Mesenchymal stem cell (in vitro differentiated cells and primary cell): ENCODE results near the gene LTBP2.
A peak's percentile ranks its signal among the peaks of the same experiment; 100 is the strongest.

Experiments used
- DNase-seq: peaks from one replicate; pipeline ENCODE4 v3.0.0-alpha.2; 2013
- H2AFZ ChIP-seq: one replicate; pipeline ENCODE4 v1.6.1; 2013; ENCODE audit warnings: low read depth, mild to moderate bottlenecking, control low read depth, inconsistent platforms, low read length, moderate library complexity
- H2AK5ac ChIP-seq: 2 replicates; pipeline ENCODE4 v1.6.1; 2013; ENCODE audit warnings: low read length, moderate library complexity, mild to moderate bottlenecking, inconsistent platforms; ENCODE audit not compliant: severe bottlenecking
- H2BK120ac ChIP-seq: one replicate; pipeline ENCODE4 v1.6.1; 2013; ENCODE audit warnings: low read depth, mild to moderate bottlenecking, inconsistent platforms, low read length, moderate library complexity
- H2BK12ac ChIP-seq, 2 experiments: one replicate each; pipeline ENCODE4 v1.6.1; 2013; ENCODE audit warnings: inconsistent platforms in 2 of 2, low read length in 2 of 2, mild to moderate bottlenecking in 2 of 2, moderate library complexity in 2 of 2, control low read depth in 1 of 2
- H2BK15ac ChIP-seq: one replicate; pipeline ENCODE4 v1.6.1; 2013; ENCODE audit warnings: mild to moderate bottlenecking, low read depth, inconsistent platforms; ENCODE audit not compliant: poor library complexity, severe bottlenecking
- H2BK5ac ChIP-seq: 2 replicates; pipeline ENCODE4 v1.6.1; 2013; ENCODE audit warnings: low read depth, mild to moderate bottlenecking, low read length, control low read depth, inconsistent platforms; ENCODE audit not compliant: poor library complexity, severe bottlenecking
- H3K14ac ChIP-seq, 2 experiments: one replicate each; pipeline ENCODE4 v1.6.1; 2013; ENCODE audit warnings: inconsistent platforms in 2 of 2, low read length in 2 of 2, control low read depth in 1 of 2, mild to moderate bottlenecking in 1 of 2, moderate library complexity in 1 of 2
- H3K18ac ChIP-seq, 2 experiments: one replicate each; pipeline ENCODE4 v1.6.1; 2013; ENCODE audit warnings: inconsistent platforms in 2 of 2, low read length in 2 of 2, control low read depth in 1 of 2, low read depth in 1 of 2, mild to moderate bottlenecking in 1 of 2
- H3K23ac ChIP-seq, 2 experiments: one replicate each; pipeline ENCODE4 v1.6.1; 2013; ENCODE audit warnings: inconsistent platforms in 2 of 2, low read length in 2 of 2, mild to moderate bottlenecking in 2 of 2, moderate library complexity in 2 of 2, control low read depth in 1 of 2
- H3K27ac ChIP-seq: 2 replicates; pipeline ENCODE4 v1.5.1; 2013; ENCODE audit warnings: mild to moderate bottlenecking, moderate library complexity, low read length, control low read depth, inconsistent platforms; ENCODE audit not compliant: poor library complexity, severe bottlenecking
- H3K27me3 ChIP-seq, 2 experiments: 2 replicates each; pipeline versions ENCODE4 v1.6.1 to v1.7.0; 2013; ENCODE audit warnings: low read length in 2 of 2, mild to moderate bottlenecking in 2 of 2, moderate library complexity in 2 of 2, control low read depth in 1 of 2, inconsistent platforms in 1 of 2; ENCODE audit not compliant: control insufficient read depth in 1 of 2, insufficient read depth in 1 of 2
- H3K36me3 ChIP-seq, 2 experiments: 2 replicates each; pipeline versions ENCODE4 v1.6.1 to v1.7.0; 2013; ENCODE audit warnings: low read length in 2 of 2, control low read depth in 1 of 2, inconsistent platforms in 1 of 2, low read depth in 1 of 2, mild to moderate bottlenecking in 1 of 2; ENCODE audit not compliant: insufficient read depth in 2 of 2, control insufficient read depth in 1 of 2
- H3K4ac ChIP-seq, 2 experiments: one replicate each; pipeline ENCODE4 v1.6.1; 2013; ENCODE audit warnings: inconsistent platforms in 2 of 2, low read length in 2 of 2, mild to moderate bottlenecking in 2 of 2, moderate library complexity in 2 of 2, control low read depth in 1 of 2, low read depth in 1 of 2
- H3K4me1 ChIP-seq: 2 replicates; pipeline ENCODE4 v1.6.1; 2013; ENCODE audit warnings: low read depth, low read length, control low read depth; ENCODE audit not compliant: control insufficient read depth, insufficient read depth
- H3K4me2 ChIP-seq: 2 replicates; pipeline ENCODE4 v1.6.1; 2013; ENCODE audit warnings: low read length, mild to moderate bottlenecking, inconsistent platforms; ENCODE audit not compliant: poor library complexity, severe bottlenecking
- H3K4me3 ChIP-seq, 2 experiments: 2 replicates each; pipeline versions ENCODE4 v1.5.1 to v1.7.0; 2013; ENCODE audit warnings: low read length in 2 of 2, mild to moderate bottlenecking in 2 of 2, control low read depth in 1 of 2, low read depth in 1 of 2; ENCODE audit not compliant: insufficient read depth in 1 of 2
- H3K79me1 ChIP-seq: replicated peaks from 2 replicates; pipeline ENCODE4 v1.6.1; 2013; ENCODE audit warnings: mild to moderate bottlenecking, control low read depth, low read length, inconsistent platforms; ENCODE audit not compliant: poor library complexity, severe bottlenecking
- H3K9ac ChIP-seq: 2 replicates; pipeline ENCODE4 v1.7.0; 2013; ENCODE audit warnings: mild to moderate bottlenecking, low read length, moderate library complexity
- H3K9me3 ChIP-seq: 2 replicates; pipeline ENCODE4 v1.7.0; 2013; ENCODE audit warnings: mild to moderate bottlenecking, low read length; ENCODE audit not compliant: control insufficient read depth
- H4K8ac ChIP-seq: one replicate; pipeline ENCODE4 v1.6.1; 2013; ENCODE audit warnings: inconsistent platforms, mild to moderate bottlenecking, low read length, moderate library complexity
- H4K91ac ChIP-seq: one replicate; pipeline ENCODE4 v1.6.1; 2013; ENCODE audit warnings: mild to moderate bottlenecking, low read length, inconsistent platforms
- WGBS: methylation state at CpG from one replicate; pipeline ENCODE4 v1.1.7; 2013; ENCODE audit warnings: mixed read lengths; 5-methylcytosine and 5-hydroxymethylcytosine counted together

Gene LTBP2

GRCh38 chr14:74515891-74516412 is 96.1 kb downstream of the LTBP2 start:
- Histone ChIP-seq H3K18ac (no peak overlapping the region), H3K9me3 (no peaks in the 10 kb centered on the region)
- 91% methylated on average over 7 of the region's 8 CpGs for WGBS

GRCh38 chr14:74514471-74514941 is 97.5 kb downstream of the LTBP2 start:
- peak; percentile 86 for DNase-seq
- 75% methylated on average over 13 of the region's 13 CpGs for WGBS
- Histone ChIP-seq H3K9ac (peak overlapping the region; percentile 76), H4K8ac (peak overlapping the region; percentile 35), H2AK5ac (no peak overlapping the region), H2BK12ac (no peak overlapping the region), H4K91ac (no peak overlapping the region), H3K4me3 (peak overlapping the region in 1 of 2 experiments; percentile 65), H3K27ac (peak overlapping the region; percentile 82), H2BK5ac (peak overlapping the region; percentile 39), H3K14ac (no peak overlapping the region), H2AFZ (no peak overlapping the region), H2BK120ac (no peak overlapping the region), H3K36me3 (peaks cover 54 to 73% of the 10 kb centered on the region in 2 experiments), H3K9me3 (no peaks in the 10 kb centered on the region), H3K23ac (no peak overlapping the region), H2BK15ac (no peak overlapping the region), H3K4me1 (peaks cover 40% of the 10 kb centered on the region), H3K79me1 (peaks cover 22% of the 10 kb centered on the region), H3K18ac (no peak overlapping the region), H3K4me2 (no peak overlapping the region), H3K4ac (peak overlapping the region in 1 of 2 experiments; percentile 9), H3K27me3 (no peaks in the 10 kb centered on the region)

More at GRCh38 chr14:74515891-74516412, 96.1 kb downstream of the LTBP2 start:
- H3K36me3 ChIP-seq, result peaks cover 63 to 67% of the 10 kb centered on the region in 2 experiments
- H3K4me3 ChIP-seq, result no peak overlapping the region
- no peak overlapping the region for H3K9ac ChIP-seq
- peaks cover 29% of the 10 kb centered on the region for H3K4me1 ChIP-seq
- peak overlapping the region; percentile 15 for H2AK5ac ChIP-seq
- no peak overlapping the region for H3K23ac ChIP-seq
- H2BK5ac ChIP-seq, result no peak overlapping the region
- H2BK15ac ChIP-seq, result no peak overlapping the region
- H3K27ac ChIP-seq, result no peak overlapping the region
- no peak overlapping the region for H3K4me2 ChIP-seq
- peaks cover 22% of the 10 kb centered on the region for H3K79me1 ChIP-seq
- no peak overlapping the region for H4K8ac ChIP-seq
- H3K4ac ChIP-seq, result no peak overlapping the region
- no peaks in the 10 kb centered on the region for H3K27me3 ChIP-seq
- DNase-seq, result no peak
- H2AFZ ChIP-seq, result no peak overlapping the region
- no peak overlapping the region for H4K91ac ChIP-seq
- no peak overlapping the region for H2BK120ac ChIP-seq
- peak overlapping the region in 1 of 2 experiments; percentile 3 for H2BK12ac ChIP-seq
- H3K14ac ChIP-seq, result no peak overlapping the region

- Histone ChIP-seq H3K14ac (no peak overlapping the region), H3K27me3 (no peaks in the 10 kb centered on the region), H3K4me3 (no peak overlapping the region), H2BK5ac (no peak overlapping the region), H2BK120ac (no peak overlapping the region), H3K79me1 (peaks cover 28% of the 10 kb centered on the region), H3K4ac (no peak overlapping the region), H3K9ac (peak overlapping the region; percentile 53), H2AK5ac (no peak overlapping the region), H3K23ac (no peak overlapping the region), H2BK15ac (no peak overlapping the region), H3K18ac (no peak overlapping the region), H3K36me3 (peaks cover 59 to 82% of the 10 kb centered on the region in 2 experiments), H3K4me2 (no peak overlapping the region), H3K27ac (no peak overlapping the region), H3K9me3 (no peaks in the 10 kb centered on the region), H2BK12ac (no peak overlapping the region), H3K4me1 (peaks cover 40% of the 10 kb centered on the region), H2AFZ (no peak overlapping the region), H4K91ac (no peak overlapping the region), H4K8ac (no peak overlapping the region)
- DNase-seq, result no peak
- 87% methylated on average over 10 of the region's 10 CpGs for WGBS
These were observed 99.8 kb downstream of the LTBP2 start for GRCh38 chr14:74511966-74512830.

- no peak overlapping the region for H3K23ac ChIP-seq
- peak overlapping the region; percentile 14 for H2AK5ac ChIP-seq
- no peak overlapping the region for H2BK5ac ChIP-seq
- no peak overlapping the region for H2BK15ac ChIP-seq
- DNase-seq, result peak; percentile 60
- H3K27me3 ChIP-seq, result no peaks in the 10 kb centered on the region
- H3K4me1 ChIP-seq, result peaks cover 30% of the 10 kb centered on the region
- H2AFZ ChIP-seq, result no peak overlapping the region
- H3K4me2 ChIP-seq, result no peak overlapping the region
- 82% methylated on average over 10 of the region's 10 CpGs for WGBS
- H3K27ac ChIP-seq, result no peak overlapping the region
- peak overlapping the region in 1 of 2 experiments; percentile 44 for H3K14ac ChIP-seq
- no peak overlapping the region for H4K91ac ChIP-seq
- H3K79me1 ChIP-seq, result peaks cover 36% of the 10 kb centered on the region
- peak overlapping the region; percentile 53 for H3K9ac ChIP-seq
- H4K8ac ChIP-seq, result no peak overlapping the region
- H3K9me3 ChIP-seq, result no peaks in the 10 kb centered on the region
- H3K4me3 ChIP-seq, result peak overlapping the region in 1 of 2 experiments; percentile 51
- H2BK120ac ChIP-seq, result no peak overlapping the region
- H3K4ac ChIP-seq, result no peak overlapping the region
- peaks cover 60 to 82% of the 10 kb centered on the region in 2 experiments for H3K36me3 ChIP-seq
- no peak overlapping the region for H2BK12ac ChIP-seq
- H3K18ac ChIP-seq, result no peak overlapping the region
These were observed 101.1 kb downstream of the LTBP2 start for GRCh38 chr14:74510959-74511409.
